HEK293T (cell line): ENCODE data around the gene KRTAP10-2.

Source experiments
- BHLHE40 ChIP-seq: fragments of 450-650 bp; IDR thresholded peaks from 2 replicates; pipeline ENCODE4 v1.6.1; 2016; ENCODE audit warnings: mild to moderate bottlenecking, moderate library complexity, borderline replicate concordance
- CTBP1 ChIP-seq: fragments of 450-650 bp; IDR thresholded peaks from 2 replicates; pipeline ENCODE4 v1.6.1; 2016; ENCODE audit warnings: borderline replicate concordance
- TARDBP ChIP-seq: fragments of 450-650 bp; IDR thresholded peaks from 2 replicates; pipeline ENCODE4 v1.6.1; 2016

DNA sequence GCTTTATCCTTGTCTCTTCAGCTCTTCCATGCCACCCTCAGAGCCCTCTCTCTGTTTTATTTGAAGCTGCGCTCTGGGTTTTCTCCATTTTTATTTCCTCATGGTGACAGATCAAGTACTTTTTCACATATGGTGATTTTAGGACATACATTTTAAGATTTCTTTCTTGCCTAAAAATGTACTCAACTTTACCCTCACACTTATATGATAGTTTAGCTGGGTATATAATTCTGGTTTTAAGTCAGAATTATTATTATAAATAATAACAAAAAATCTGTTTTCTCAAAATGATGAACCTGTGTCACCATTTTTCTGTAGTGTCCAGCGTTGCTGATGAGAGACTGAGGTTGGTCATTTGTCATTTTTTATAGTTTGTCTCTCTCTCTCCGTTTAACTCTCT, 29.9 kb upstream of the KRTAP10-2 start:
- TF ChIP-seq BHLHE40 (no peak), TARDBP (no peak), CTBP1 (no peak)
